WI38 (cell line): ENCODE data around the gene PSMD5.

Source experiments
- H3K4me3 ChIP-seq: 2 replicates; pipeline ENCODE4 v1.5.1; 2011; ENCODE audit warnings: low read depth, mild to moderate bottlenecking, control low read depth, low read length
- TF ChIP-seq, protein P1 (sequence below): IDR thresholded peaks from 2 replicates; pipeline ENCODE4 v1.5.1; 2012; ENCODE audit warnings: low read depth, mild to moderate bottlenecking, control low read depth, low read length

The PSMD5 gene

DNA sequence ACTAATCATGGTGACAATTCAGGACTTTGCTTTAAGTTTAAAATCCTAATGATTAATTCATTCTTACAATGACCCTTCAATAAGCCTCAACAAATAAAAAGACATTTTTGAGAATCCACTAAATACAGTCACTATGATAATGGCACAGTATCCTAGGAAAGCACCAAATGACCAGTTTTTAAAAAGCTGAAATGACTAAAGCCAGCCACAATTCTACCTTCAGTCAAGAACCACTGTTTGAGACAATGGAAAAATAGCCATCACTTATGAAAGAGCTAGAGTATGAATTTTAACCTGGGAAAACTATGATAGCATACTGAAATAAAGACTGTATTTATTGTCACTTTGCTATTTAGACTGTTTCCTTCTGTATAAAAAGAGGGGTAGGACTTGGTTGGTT lies 63.5 kb downstream of the PSMD5 start:
- H3K4me3 ChIP-seq = no peak overlapping the region
- TF ChIP-seq, protein P1, sequence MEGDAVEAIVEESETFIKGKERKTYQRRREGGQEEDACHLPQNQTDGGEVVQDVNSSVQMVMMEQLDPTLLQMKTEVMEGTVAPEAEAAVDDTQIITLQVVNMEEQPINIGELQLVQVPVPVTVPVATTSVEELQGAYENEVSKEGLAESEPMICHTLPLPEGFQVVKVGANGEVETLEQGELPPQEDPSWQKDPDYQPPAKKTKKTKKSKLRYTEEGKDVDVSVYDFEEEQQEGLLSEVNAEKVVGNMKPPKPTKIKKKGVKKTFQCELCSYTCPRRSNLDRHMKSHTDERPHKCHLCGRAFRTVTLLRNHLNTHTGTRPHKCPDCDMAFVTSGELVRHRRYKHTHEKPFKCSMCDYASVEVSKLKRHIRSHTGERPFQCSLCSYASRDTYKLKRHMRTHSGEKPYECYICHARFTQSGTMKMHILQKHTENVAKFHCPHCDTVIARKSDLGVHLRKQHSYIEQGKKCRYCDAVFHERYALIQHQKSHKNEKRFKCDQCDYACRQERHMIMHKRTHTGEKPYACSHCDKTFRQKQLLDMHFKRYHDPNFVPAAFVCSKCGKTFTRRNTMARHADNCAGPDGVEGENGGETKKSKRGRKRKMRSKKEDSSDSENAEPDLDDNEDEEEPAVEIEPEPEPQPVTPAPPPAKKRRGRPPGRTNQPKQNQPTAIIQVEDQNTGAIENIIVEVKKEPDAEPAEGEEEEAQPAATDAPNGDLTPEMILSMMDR = no peak

DNA sequence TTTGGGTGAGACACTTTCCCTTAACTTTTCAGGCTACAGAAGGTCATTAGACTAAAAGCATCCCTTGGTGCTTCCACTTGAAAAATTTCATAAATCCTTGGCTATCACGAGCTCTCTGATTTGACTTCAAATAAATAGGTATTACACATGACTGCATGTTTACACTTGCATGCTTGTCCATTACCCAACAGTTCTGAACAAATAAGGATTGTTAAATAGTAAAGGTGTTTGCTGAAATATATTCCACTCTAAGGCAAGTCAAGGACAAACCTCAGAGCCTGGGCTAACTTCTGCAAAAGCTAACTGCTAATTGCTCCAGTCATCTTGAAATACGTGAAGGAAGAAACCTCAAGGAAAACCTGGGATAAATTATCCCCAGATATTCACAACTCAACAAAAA lies 64.0 kb downstream of the PSMD5 start:
- H3K4me3 ChIP-seq = no peak overlapping the region
- TF ChIP-seq, protein P1 = no peak

DNA sequence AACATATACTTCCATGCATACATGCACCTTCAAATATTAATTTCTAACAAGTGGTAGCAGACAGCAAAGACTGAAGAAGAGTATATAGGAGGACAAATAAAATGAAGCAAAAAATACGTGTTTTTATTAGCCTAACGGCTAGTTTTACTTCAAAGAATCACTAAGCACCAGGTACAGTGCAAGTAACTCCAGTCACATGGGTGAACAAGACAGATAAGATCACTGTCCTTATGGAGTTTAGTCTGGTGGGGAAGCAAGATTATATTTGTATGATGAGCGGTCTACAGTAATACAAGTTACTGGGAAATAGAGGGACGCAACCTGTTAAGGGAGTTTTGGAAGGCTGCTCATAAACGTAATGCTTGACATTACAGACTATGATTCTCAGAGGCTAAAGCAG lies 65.5 kb downstream of the PSMD5 start:
- TF ChIP-seq, protein P1 = no peak
- no peak overlapping the region for H3K4me3 ChIP-seq

DNA sequence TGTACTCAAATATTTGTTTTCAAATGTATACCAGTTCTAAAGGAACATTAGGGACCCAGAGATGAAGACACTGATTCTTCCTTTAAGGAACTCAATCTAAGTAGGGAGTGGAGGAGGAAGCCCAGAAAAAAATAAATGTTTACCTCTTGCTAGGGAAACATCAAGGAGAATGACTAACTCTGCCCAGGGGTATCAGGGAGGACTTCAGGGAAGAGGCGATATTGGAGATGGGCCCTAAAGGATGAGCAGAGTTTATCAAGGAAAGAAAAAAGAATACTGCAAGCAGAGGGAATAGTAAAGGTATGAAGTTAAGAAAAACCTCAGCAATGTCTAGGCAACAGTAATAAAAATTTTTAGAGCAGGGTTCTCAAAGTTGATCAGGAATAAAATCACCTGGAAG lies 65.9 kb downstream of the PSMD5 start:
- H3K4me3 ChIP-seq = no peak overlapping the region
- TF ChIP-seq, protein P1 = no peak

DNA sequence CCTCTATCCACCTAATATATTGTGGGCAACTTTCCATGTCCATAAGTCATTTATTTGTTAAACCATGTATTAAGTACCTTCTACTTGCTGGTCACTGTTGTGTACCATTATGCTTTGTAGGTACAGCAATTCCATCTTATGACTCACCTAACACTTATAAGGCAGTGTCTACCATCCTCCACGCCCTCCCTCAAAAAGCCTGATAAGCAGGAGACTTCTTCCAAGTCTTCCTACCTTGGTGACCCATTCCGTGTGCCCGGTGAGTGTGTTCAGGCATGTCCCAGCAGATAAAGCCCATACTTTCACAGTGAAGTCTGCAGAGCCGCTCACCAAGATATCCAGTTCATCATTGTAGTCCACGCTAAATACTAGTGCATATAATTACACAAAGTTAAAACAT lies 66.9 kb downstream of the PSMD5 start:
- no peak overlapping the region for H3K4me3 ChIP-seq
- TF ChIP-seq, protein P1 = no peak

DNA sequence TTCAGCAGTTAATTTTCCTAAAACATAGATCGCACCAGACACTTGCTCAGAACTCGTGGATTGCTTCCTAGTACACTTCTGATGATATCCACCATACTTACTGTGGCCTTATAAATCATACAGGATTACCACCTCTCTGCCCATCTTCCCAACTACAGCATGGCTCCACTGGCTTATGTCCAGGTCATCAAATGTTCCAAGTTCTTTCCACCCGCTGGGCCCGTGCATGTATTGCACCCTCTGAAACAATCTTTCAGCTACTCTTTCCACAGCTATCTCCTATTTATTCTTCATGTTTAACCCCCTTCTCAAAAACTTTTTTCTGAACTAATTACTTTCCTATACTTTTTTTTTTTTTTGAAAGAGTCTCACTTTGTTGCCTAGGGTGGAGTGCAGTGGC lies 68.0 kb downstream of the PSMD5 start:
- no peak overlapping the region for H3K4me3 ChIP-seq
- TF ChIP-seq, protein P1 = no peak

DNA sequence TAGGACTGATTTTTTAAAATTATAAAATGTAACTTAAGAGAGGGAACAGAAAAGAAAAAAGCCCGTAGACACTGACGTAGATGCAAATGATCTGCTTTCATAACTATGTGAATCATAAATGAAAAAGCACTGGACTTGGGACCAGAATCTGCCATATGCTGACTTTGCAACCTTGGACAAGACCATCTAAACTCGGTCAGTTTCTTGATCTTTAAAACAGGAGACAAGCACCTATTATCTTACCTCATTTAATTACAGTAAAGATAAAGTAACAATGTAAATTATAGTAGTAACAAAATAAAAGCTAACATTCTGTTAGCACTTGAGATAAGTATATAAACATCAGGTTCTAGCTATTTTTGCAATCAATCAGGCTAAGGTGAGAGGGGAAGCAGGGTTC lies 69.5 kb downstream of the PSMD5 start:
- TF ChIP-seq, protein P1 = no peak
- no peak overlapping the region for H3K4me3 ChIP-seq

DNA sequence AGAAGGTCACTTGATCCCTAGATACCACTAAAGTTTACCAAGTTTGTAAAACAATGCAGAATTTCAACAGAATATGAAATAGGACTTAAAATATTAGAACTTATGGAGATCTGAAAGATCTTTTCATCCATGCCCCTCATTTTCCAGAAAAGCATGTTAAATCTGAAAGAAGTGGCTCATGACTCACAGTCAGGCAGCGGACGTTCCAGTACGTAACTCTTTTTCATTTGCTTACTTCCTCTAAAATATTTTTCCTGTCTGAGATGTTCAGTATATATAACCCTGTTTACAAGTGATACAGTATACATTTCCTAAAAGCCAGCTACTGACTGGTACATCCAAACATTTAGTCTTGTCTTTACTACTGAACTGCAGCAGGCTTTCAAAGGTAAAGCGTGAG lies 71.8 kb downstream of the PSMD5 start:
- TF ChIP-seq, protein P1 = no peak
- no peak overlapping the region for H3K4me3 ChIP-seq
